HG03442 (cell line): ENCODE measurements around the gene ATP6V0D1.
"Not testable (repeated sequence)": the region's sequence is repeated elsewhere in the genome, so short reads cannot be mapped to it uniquely, and the experiment has no call there.

ENCODE experiments used
- ATAC-seq: cut with Tn5 transposase; IDR thresholded peaks from one replicate; pipeline ENCODE4 v1.9.1; 2021; ENCODE audit warnings: mild to moderate bottlenecking, moderate library complexity; ENCODE audit not compliant: unreplicated experiment

The ATP6V0D1 gene

GRCh38 chr16:67504031-67505021, 23.4 kb upstream of the ATP6V0D1 start:
- ATAC-seq, result no peak

GRCh38 chr16:67499106-67499505, 18.1 kb upstream of the ATP6V0D1 start:
- ATAC-seq, result no peak

- ATAC-seq, result no peak
These were observed 9.6 kb upstream of the ATP6V0D1 start for GRCh38 chr16:67490335-67491096.

GRCh38 chr16:67489401-67490083, 8.6 kb upstream of the ATP6V0D1 start:
- ATAC-seq, result no peak

- ATAC-seq, result not testable (repeated sequence)
These were observed 6.6 kb upstream of the ATP6V0D1 start for GRCh38 chr16:67487561-67487960.

GRCh38 chr16:67486805-67487204, 5.8 kb upstream of the ATP6V0D1 start:
- ATAC-seq, result no peak

- ATAC-seq, result no peak
These were observed 3.0 kb upstream of the ATP6V0D1 start for GRCh38 chr16:67483731-67484525.

GRCh38 chr16:67483150-67483549, 2.2 kb upstream of the ATP6V0D1 start, which contains the start of gene AGRP:
Gene AGRP, minus strand, starts transcription at chr16:67483547. Its CDS starts 149 bp downstream, at chr16:67483398.
- no peak for ATAC-seq

- no peak for ATAC-seq
These were observed 1.4 kb upstream of the ATP6V0D1 start for GRCh38 chr16:67482233-67482924.

GRCh38 chr16:67481561-67482232, 740 bp upstream of the ATP6V0D1 start:
- no peak for ATAC-seq

- no peak for ATAC-seq
These were observed 2.9 kb downstream of the ATP6V0D1 start for GRCh38 chr16:67477960-67478554.

- no peak for ATAC-seq
These were observed 6.2 kb downstream of the ATP6V0D1 start for GRCh38 chr16:67474551-67475455.

GRCh38 chr16:67471758-67472384, 9.1 kb downstream of the ATP6V0D1 start:
- ATAC-seq, result no peak

GRCh38 chr16:67470359-67470758, 10.6 kb downstream of the ATP6V0D1 start:
- ATAC-seq, result no peak

- no peak for ATAC-seq
These were observed 12.2 kb downstream of the ATP6V0D1 start for GRCh38 chr16:67468731-67469130.

- no peak for ATAC-seq
These were observed 14.4 kb downstream of the ATP6V0D1 start for GRCh38 chr16:67466581-67466980.

- no peak for ATAC-seq
These were observed 16.4 kb downstream of the ATP6V0D1 start for GRCh38 chr16:67464565-67464964.
